Hematopoietic multipotent progenitor cell treated with erythropoietin and hydrocortisone succinate and interleukin-3 and kit ligand, for 17 days (in vitro differentiated cells): Measurements from ENCODE around the gene APOBEC3B.
"Not testable (repeated sequence)": the region's sequence is repeated elsewhere in the genome, so short reads cannot be mapped to it uniquely, and the experiment has no call there.

Experiments
- DNase-seq: peaks from one replicate; pipeline ENCODE4 v3.0.0-alpha.2; 2015; ENCODE audit warnings: low spot score

The APOBEC3B gene

DNA sequence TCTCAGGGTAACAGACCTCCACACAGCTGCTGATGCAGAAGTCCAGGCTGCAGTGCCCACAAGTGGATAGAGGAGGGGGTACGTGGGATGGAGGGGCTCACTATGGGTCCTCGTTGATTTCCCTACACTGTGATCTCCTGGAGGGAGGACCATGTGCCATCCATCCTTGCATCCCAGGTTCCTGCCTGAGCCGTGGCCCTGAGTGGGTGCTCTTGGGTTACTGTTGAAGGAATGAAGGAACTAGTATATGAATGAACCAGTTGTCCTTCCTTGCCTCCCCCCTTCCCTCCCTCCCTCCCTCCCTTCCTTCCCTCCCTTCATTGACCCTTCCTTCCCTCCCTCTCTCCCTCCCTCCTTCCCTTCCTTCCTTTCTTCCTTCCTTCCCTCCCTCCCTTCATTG lies 15.4 kb downstream of the APOBEC3B start:
- no peak for DNase-seq

DNA sequence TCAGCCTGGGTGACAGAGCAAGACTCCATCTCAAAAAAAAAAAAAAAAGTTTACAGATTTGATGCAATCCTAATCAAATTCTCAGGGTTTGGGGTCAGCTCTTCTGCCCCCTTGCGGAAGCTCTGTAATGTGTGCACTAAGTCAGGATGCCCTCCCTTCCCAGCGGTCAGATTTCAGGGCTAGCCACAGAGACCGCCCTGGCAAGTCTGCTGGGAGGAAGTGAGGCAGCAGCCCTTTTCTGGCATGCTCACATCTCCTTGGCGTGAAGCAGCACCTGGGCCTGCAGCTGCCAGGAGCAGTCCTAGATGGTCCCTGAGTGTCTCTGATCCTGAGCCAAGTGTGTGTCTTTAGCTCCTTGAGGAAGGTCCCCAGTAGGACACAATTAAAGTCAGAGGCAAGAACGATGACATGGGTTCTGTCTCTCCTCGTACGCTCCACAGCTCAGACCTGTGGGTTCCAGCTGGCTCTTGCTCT lies 21.1 kb downstream of the APOBEC3B start:
- peak; percentile 78 for DNase-seq

DNA sequence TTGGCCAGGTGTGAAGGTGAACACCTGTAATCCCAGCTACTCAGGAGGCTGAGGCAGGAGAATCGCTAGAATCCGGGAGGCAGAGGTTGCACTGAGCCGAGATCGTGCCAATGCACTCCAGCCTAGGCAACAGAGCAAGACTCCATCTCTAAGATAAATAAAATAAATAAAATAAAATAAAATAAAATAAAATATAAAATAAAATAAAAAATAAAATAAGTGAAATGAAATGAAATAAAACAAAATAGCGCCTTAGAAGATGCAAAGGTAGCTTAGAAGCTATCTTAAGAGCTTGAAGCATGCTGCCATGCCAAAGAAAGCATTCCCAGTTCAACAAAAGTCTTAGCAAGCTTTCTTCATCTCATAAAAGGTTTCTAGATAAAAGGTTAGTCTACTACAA lies 25.0 kb downstream of the APOBEC3B start:
- DNase-seq: no peak

DNA sequence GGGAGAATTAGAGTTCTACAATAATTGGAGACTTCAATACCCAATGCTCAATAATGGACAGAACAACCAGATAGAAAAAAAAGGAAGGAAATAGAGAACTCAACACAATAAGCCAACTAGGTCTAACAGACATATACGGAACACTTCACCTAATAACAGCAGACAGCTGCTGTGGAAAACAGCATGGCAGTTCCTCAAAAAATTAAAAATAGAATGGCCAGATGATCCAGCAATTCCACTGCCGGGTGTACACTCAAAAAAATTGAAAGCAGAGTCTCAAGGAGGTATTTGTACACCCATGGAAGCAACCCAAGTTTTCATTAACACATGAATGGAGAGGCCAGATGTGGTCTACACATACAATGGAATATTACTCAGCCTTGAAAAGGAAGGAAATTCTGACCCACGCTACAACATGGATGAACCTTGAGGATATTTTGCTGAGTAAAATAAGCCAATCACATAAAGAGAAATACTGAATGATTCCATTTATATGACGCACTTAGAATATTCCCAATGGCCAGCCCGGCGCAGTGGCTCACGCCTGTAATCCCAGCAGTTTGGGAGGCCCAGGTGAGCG lies 26.2 kb downstream of the APOBEC3B start:
- DNase-seq: not testable (repeated sequence)

DNA sequence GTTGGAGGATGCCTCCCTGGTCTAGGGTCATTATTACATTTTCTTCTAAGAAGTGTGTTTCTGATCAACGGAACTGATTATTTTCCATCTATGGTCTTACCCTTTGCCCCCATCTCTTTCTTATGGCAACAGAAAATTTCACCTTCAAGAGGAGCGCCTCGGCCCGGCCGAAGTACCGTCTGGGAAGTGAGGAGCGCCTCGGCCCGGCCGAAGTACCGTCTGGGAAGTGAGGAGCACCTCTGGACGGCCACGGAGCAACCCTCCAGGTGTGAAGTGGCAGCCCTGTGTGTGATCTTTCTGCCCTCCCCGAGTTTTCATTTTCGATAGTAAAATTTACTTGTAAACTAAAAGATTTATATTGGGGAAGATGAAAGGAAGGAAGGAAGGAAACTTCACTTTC lies 28.8 kb downstream of the APOBEC3B start:
- no peak for DNase-seq

DNA sequence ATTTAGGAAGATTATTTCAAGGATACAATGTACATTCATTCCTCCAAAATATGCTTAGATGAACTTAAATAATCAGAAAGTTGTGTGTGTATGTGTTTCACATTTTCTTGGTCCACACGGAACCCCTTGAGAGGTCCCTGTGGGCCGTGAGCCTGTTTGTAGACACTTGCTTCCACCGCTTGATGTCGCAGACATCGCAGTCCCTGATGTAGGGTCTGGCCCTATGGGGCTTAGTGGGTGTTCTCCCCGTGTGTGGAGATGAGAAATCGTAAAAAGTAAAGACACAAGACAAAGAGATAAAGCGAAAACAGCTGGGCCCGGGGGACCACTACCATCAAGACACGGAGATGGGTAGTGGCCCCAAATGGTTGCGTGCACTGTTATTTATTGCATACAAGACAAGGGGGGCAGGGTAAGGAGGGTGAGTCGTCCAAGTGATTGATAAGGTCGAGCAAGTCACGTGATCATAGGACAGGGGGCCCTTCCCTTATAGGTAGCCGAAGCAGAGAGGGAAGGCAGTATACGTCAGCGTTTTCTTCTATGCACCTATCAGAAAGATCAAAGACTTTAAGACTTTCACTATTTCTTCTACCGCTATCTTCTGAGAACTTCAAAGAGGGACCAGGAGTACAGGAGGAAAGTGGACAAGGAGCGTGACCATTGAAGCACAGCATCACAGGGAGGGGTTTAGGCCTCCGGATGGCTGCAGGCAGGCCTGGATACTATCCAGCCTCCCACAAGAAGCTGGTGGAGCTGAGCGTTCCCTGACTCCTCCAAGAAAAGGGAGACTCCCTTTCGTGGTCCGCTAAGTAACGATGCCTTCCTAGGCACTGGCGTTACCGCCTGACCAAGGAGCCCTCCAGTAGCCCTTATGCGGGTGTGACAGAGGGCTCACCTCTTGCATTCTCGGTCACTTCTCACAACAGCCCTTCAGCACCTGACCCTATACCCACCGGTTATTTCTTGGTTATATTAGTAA lies 30.7 kb downstream of the APOBEC3B start:
- DNase-seq: no peak

DNA sequence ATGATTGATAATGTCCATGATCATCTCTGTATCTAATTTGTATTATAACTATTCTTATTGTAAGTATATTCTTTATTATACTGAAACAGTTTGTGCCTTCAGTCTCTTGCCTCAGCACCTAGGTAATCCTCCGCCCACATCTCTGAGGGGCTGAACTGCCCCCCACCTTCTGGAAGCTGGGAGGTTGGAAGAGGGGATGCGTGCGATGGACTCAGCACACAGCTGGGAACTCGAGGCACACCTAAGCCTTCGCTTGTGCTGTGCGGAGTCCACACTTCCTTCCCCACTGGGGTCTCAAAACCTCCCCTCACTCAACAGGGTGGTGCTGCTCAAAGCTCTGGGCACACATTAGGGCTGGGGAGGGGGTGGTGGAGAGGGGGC lies 31.4 kb downstream of the APOBEC3B start:
- DNase-seq: peak; percentile 32

DNA sequence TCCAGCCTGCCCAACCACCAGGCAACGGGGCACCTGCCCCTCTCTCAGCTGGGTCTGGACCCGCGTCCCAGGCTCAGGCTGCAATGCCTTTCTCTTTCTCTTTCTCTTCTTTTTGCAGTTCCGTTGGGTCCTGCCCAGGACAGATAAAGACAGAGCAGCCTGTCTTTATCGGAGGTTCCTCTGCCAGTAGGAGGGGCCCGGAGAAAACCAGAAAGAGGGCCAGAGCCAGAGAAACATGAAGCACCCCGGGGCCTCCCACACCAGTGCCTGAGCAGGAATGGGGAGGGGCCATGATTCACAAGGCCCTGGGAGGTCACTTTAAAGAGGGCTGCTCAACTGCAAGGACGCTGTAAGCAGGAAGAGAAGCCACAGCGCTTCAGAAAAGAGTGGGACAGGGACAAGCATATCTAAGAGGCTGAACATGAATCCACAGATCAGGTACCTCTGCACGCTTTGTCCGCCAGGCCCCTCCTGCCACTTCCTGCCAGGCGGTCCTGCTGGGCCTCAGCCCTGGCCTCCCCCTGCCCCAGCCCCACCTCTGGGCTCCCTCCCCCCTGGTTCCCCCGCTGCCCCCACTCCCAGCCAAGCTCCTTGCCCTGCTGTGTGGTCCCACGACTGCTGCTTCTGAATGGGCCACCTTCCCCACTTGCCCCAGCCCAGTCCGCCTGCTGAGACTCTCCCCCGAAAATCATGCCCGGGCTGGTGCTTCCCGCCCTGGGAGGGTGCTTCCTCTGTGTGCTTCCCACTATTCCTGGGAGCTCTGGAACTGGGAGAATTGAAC lies 32.0 kb downstream of the APOBEC3B start, which contains the start of gene APOBEC3C:
Gene APOBEC3C, plus strand, starts transcription at position 316 of the 781 bp plus-strand sequence. Its CDS starts 106 bp downstream, at position 422.
- peak; percentile 89 for DNase-seq

DNA sequence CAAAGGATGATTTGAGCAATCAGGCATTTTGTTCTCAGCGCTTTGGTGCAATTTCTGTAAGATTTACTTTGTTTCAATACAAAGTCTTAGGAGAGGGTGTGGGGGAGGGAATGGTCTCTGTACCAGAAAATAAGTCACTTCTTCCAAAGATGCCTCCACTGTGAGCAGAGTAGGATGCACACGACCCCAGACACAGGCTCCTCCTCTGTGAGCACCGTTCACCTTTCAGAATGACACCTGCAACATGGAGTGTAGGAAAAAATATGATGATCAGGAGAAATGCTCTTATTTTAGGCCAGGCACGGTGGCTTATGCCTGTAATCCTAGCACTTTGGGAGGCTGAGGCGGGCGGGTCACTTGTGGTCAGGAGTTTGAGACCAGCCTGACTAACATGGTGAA lies 32.6 kb downstream of the APOBEC3B start:
- DNase-seq: not testable (repeated sequence)

DNA sequence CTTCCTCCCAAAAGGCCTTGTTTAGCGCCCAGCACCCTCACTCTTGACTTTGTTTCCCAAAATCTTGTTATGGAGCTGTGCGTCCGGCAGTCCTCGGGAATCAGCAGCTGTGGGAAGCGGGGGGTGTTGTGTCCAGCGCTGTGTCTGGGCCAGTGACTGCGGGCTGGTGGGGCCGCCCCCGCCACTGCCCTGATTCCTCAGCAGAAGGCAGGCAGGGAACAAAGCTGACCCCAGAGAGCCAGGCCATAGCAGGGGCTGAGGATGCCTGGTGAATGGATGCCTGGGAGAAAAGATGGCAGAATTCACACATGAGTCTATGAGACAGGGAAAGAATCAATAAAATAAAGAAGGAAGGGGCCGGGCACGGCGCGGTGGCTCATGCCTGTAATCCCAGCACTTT lies 34.4 kb downstream of the APOBEC3B start:
- DNase-seq: no peak

DNA sequence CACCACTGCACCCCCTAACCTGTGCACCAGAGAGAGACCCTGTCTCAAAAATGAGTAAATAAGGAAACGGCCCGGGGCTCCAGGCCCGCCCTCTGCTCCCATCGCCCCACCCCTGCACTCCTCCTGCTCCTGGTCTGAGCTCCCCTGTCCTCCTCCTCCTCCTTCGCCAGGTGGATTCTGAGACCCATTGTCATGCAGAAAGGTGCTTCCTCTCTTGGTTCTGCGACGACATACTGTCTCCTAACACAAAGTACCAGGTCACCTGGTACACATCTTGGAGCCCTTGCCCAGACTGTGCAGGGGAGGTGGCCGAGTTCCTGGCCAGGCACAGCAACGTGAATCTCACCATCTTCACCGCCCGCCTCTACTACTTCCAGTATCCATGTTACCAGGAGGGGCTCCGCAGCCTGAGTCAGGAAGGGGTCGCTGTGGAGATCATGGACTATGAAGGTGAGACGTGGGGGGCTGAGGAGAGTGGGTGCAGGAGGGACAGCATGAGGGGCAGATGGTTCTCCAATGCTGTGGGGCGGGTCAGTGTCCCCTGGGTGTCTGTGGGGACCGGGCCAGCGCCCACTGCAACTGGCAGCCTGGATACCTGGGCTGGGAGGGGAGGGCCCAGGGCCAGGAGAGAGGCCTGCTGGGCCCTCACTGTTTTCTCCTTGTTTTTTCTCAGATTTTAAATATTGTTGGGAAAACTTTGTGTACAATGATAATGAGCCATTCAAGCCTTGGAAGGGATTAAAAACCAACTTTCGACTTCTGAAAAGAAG lies 35.6 kb downstream of the APOBEC3B start:
- DNase-seq: no peak

DNA sequence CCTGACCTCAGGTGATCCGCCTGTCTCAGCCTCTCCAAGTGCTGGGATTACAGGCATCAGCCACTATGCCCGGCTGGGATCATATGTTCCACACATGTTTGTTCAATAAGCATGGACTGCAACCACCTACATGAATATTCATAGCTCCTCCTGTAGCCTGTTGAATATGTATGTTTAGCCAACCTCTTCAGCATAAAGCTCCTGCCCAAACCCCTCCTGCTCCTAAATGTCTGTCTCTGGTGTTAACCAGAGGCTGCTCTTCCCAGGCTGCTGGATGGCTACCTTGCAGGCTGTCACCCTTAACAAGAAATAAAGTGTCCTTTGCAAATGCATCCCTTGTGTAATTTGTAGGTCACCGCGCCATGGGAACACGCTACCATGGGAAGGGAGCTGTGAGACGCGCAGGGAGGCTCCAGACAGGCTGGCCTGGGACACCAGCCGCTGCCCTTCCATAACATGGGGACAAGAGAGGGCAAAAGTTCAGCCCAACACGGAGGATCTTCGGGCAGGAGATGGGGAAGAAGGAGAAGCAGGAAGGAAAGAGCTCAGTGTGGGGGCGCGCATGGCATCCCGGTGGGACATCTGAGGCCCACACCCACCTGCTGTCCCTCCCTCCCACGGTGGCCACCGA lies 38.0 kb downstream of the APOBEC3B start:
- DNase-seq: peak; percentile 22

DNA sequence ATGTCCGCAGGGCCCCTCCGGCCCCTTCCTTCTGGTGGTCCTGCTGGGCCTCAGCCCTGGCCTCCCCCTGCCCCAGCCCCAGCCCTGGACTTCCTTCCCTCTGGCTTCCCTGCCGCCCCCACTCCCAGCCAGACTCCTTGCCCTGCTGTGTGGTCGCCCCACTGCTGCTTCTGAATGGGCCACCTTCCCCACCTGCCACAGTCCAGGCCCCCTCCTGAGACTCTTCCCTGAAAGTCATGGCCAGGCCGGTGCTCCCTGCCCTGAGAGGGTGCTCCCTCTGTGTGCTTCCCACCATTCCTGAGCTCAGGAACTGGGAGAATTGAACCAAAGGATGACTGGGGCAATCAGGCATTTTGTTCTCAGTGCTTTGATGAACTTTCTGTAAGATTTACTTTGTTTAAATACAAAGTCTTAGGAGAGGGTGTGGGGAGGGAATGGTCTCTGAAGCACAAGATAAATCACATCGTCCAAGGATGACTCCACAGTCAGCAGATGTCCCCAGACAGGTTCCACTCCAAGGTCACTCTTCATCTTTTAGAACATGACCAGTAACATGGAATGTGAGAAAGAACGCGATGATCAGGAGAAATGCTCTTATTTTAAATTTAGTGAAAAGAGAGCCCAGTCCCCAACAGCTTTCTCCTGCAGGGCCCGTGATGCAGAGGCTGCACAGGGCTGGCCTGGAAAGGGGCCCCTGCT lies 39.6 kb downstream of the APOBEC3B start:
- DNase-seq: no peak

DNA sequence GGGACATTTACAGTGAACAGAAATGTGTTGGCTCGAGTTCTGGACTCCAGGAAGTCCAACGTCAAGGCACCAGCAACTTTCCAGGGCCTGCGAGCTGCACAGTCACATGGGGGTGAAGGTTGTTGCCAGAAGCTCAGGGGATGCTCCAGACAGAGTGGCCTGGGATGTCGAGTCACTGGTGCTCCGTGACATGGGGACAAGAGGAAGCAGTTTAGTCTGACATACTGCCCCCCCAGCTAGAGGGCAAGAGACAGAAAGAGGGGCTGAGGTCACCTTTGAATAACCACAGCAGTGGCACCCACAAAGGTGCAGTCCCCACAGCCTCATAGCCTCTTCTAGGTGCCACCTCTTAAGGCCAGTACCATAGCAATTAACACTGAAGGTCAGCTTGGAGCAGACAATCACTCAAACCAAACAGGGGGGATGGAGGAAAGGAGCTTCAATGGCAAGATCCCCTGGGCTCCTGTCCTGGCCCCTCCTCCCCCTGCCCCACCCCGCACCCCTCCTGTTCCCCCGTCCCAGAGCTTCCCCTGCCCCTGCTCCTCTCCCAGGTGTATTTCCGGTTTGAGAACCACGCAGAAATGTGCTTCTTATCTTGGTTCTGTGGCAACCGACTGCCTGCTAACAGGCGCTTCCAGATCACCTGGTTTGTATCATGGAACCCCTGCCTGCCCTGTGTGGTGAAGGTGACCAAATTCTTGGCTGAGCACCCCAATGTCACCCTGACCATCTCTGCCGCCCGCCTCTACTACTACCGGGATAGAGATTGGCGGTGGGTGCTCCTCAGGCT lies 42.6 kb downstream of the APOBEC3B start:
- DNase-seq: no peak

DNA sequence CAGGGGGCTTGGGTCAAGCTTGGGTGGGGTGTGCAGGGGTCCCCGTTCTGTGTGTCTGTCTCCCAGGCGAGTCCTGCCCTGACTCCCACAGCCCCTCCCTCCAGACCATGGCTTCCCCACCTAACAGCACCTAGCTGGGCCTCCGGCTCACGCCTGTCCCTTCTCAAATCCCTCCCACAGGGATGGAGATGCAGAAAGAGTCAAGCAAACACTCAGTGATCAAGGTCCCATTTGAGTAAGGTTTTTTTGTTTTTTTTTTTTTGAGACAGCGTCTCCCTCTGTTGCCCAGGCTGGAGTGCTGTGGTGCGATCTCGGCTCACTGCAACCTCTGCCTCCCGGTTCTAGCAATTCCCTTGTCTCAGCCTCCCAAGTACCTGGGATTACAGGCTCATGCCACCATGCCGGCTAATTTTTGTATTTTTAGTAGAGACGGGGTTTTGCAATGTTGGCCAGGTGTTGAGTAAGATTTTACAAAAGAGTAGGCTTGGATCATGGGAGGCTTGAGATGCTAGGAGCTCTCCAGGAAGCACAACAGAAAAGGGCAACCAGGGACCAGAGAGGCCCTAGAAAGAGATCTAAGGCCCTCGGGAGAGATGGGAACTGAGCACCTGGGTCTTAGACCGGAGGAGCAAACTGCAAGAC lies 44.5 kb downstream of the APOBEC3B start:
- DNase-seq: no peak

DNA sequence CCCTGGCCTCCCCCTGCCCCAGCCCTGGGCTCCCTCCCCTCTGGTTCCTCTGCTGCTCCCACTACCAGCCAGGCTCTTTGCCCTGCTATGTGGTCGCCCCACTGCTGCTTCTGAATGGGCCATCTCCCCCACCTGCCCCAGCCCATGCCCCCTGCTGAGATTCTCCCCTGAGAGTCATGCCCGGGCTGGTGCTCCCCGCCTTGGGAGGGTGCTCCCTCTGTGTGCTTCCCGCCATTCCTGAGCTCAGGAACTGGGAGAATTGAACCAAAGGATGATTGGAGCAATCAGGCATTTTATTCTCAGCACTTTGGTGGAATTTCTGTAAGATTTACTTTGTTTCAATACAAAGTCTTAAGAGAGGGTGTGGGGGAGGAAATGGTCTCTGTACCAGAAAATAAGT lies 45.6 kb downstream of the APOBEC3B start:
- DNase-seq: no peak

DNA sequence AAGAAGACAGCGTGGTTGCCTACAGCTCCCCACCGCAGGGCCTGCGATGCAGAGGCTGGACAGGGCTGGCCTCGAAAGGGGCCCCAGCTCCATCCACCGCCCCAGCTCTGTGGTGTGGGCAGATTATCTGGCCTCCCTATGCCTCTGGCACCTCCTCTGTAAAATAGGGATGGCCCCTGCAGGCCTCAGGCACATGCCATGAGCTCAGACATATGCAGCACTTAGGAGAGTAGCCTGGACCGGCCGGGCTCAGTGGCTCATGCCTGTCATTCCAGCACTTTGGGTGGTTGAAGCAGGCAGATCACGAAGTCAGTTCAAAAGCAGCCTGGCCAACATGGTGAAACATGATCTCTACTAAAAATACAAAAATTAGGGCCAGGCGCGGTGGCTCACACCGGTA lies 46.1 kb downstream of the APOBEC3B start:
- no peak for DNase-seq

DNA sequence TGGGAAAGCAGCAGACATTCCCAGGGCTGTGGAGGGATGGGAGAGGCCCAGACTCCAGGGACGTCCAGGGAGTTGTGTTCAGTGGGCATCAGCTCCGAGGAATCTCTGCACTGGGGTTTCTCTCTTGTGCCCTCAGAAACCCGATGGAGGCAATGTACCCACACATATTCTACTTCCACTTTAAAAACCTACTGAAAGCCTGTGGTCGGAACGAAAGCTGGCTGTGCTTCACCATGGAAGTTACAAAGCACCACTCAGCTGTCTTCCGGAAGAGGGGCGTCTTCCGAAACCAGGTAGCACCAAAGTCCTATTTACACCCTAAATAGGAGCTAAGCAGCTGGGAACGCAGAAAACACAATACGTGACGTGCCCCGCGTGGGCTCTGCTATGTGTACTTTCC lies 47.1 kb downstream of the APOBEC3B start:
- no peak for DNase-seq

DNA sequence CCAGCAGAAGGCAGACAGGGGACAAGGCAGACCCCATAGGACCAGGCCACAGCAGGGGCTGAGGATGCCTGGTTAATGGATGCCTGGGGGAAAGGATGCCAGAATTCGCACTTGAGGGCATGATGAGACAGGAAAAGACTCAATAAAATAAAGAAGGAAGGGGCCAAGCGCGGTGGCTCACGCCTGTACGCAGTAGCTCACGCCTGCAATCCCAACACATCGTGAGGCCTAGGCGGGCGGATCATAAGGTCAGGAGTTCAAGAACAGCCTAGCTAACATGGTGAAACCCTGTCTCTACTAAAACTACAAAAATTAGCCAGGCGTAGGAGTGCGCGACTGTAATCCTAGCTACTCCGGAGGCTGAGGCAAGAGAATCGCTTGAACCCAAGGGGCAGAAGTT lies 48.6 kb downstream of the APOBEC3B start:
- no peak for DNase-seq
